GOT3 (cell line): ENCODE data around the gene PRKAR1B.

Experiments
- DNase-seq: peaks from one replicate; lab custom pipeline; 2025; ENCODE audit warnings: mixed read lengths; lab: John Stamatoyannopoulos, UW

Gene PRKAR1B

DNA sequence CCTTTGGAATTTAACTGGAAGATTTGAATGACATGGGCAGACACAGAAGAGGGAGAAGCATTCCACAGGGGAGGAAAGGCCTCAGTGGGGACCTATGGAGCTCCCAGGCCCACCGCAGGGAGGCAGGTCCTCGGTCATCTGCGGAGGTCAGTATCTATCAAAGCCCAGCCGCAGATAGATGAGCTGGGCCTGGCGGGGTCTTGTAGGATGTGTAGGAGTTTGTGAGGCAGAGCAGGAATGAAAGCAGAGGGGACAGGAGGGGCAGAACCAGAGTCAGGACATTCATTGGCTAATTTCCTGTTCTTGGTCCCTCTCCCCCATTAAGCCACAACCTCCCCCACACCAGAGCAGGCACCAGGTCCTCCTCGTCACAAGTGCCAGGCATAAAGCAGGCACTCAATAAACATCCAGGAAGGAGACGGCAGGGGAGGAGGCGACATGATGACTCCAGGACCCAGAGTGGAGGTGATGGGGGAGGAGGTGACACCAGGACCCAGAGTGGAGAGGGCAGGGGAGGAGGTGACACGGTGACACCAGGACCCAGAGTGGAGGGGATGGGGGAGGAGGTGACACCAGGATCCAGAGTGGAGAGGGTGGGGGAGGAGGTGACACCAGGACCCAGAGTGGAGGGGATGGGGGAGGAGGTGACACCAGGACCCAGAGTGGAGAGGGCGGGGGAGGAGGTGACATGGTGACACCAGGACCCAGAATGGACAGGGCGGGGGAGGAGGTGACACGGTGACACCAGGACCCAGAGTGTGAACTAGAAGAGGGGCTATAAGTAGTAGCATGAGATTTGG is 123.7 kb downstream of the PRKAR1B start:
- no peak for DNase-seq

DNA sequence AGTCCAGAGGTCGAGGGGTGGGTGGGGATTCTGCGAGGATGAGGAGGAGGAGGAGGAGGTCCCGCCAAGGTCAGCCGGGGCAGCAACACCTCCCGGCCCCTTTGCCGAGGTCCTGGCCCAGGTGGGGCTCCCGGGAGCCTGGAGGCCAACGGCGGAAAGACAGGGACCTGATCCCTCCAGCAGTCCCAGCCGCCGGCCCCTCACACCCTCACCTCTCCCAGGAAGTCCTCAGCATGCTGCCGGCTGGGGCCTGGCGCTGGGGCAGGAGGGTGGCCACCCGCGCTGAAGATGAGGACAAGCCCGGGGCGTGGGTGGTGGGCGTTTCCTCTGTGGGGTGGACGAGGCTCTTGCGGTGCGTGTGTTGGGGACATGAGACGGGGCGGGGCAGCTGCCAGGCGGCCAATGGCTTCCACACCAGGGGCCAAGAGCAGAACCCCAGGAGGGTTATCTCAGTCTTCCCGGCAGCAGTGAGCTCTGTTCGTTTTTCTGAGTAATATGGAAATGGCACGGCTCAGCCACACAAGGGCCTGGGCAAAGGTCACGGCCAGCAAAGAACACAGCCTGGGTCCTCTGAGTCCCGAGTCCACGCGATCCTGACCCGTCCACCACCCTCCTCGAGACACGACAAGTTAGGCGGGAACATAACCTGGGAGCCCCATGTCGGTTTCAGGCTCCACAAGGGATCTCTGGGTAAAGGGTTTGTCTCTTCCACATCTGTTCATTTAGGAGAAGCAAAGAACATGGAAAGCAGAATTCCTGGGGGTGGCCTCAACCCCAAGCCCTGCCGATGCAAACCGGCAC is 124.5 kb downstream of the PRKAR1B start:
- DNase-seq = no peak

DNA sequence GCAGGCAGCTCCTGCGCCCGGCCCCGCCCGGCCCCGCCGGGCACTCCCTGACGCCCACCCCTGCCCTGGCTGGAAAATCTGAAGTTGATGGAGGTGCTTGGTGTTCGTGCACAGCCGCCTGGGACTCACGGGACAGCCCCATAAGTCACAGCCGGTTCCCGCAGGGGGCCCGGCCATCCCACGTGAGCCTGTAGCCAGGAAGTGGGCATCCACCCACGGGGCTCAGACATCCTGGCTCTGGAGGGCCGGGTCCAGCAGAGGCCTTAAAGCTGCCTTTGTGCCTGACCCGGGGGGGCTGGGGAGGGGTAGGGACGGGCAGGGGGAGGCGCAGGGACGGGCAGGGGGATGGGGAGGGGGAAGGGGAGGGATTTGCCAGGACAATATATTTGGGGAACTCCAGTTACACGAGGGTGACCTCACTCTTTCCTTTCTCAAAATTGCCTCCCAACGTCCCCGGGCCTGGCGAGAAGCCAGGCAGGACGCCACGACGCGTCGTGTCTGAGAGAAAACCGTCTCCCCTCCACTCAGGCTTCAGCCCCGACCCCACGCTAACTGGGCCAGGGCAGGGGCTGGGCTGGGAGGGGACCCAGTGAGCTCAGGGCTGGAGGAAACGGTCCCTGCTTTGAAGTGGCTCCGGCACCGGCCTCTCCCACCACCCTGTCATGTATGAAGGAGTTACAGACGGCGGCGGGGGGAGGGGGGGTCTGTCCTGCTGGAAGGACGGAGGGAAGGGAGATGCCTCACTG is 125.3 kb downstream of the PRKAR1B start:
- DNase-seq = no peak

- DNase-seq = no peak
These were observed 126.0 kb downstream of the PRKAR1B start for GRCh38 chr7:601036-601594.

DNA sequence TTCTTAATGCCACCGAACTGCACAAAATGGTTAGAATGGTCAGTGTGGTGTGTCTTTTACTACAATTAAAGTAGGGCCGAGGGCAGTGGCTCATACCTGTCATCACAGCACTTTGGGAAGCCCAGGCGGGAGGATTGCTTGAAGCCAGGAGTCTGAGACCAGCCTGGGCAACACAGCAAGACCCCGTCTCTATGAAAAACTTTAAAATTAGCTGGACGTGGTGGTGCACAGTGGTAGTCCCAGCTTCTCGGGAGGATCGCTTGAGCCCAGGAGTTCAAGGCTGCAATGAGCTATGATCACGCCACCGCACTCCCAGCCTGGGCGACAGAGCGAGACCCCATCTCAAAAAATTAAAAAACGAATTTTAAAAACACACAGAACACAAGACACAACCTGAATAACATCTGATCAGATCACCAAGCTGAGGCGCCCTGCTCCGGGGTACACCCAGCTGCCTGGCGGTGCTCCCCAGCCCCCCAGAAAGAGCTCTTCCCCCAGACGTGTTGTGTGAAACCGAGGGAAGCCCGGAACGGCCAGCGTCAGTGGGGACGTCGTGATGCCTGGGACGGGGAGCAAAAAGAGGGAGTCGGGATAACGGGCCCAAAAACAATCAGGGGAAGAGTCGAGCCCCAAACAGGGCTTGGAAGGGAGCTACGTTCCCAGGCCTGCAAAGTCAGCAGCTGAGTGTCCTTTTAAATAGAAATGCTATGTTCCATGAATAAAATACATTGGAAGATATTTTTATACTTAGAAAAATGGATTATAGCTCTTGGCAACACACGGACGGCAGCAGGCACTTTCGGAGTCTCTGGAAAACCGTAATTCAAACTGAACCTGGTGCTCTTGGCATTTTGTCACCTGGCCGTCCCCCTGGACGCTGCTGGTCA is 126.7 kb downstream of the PRKAR1B start:
- DNase-seq = no peak

DNA sequence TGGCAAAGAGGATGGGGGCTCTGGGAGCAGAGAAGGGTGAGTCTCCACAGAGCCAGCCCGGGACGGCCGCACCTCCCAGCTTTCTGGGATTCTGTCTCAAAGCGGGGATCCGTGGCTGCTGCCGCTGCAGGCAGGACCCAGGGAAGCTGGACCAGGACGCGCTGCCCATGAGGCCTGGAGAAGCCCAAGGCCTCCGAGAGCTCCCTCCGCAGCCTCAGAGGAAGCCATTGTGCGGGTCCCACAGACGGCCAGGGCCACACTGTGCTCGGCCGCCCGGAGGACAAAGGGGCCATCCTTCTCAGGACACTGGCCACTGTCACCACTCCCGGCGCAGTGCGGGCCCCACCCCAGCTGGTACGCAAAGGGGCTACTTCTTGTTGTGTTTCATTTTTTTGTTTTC is 128.2 kb downstream of the PRKAR1B start:
- DNase-seq = no peak

DNA sequence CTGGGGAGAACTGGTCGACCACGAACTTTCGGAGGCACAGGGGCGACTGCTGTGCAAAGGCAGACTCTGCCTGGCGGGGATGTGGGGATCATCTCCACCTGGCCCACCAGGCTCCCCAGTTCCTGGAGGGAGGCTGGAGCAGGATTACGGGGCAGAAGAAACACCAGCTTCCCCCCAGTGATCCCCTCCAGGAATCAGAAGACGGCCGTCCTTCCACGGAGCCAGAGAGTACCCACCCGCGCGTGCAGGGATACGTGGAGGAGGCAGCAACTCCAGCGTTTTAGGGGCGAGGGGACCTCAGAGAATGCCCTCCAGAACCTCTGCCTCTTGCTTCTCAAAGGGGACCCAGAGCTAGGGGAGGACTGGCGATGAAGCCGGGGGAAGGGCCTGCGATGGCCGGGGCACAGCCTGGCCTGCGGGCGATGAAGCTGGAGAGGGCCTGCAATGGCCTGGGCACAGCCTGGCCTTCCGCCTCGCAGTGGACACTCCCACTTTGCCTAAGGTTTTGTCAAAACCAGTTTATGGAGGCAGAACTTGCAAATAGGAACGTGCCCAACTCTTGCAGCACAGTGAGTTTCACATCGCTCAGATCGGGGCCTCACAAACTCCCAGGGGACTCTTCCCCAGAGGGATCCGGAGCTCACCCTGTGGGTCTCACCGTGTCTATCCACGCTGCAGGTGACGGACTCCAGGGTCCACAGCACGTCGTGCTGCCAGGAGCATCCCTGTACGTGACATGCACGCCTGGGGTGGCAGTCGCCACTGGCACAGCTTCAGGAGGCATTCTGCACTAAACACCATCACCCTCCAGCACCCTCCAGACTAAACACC is 129.5 kb downstream of the PRKAR1B start:
- DNase-seq = no peak

GRCh38 chr7:596819-597182 is 130.3 kb downstream of the PRKAR1B start:
- no peak for DNase-seq

GRCh38 chr7:596071-596818 is 130.8 kb downstream of the PRKAR1B start:
- DNase-seq = no peak

- no peak for DNase-seq
These were observed 131.5 kb downstream of the PRKAR1B start for GRCh38 chr7:595621-596010.

DNA sequence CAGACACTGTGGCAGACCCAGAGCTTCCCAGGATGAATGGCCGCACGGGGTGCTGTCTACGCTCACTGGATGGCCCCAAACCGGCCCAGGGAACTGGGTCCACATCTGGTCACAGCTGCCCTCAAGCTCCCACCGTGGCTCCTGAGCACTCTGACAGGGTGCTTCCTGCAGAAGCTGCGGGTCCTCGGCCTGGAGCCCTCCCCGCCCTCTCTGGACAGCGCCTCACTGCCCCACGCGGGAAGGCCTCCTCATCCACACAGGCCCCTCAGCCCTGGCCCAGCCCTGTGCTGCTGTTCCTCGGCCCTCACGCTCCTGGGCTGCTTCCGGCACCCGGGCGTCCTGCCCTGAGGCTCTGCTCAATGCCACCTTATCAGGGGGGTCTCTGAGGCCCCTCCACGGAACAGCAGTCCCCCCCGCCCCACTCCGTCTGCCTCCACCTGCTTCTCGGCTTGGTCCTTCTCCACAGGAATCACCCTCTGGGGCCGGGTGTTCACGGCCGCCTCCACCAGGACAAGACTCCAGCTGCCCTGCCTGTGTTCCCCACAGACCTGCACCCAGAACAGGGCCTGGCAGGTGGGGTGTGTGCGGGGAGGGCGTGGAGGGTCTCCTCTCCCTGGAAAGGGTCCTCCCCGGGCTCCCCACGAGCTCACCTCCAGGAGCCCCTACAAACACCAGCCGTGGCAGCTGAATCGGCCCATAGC is 132.0 kb downstream of the PRKAR1B start:
- no peak for DNase-seq

DNA sequence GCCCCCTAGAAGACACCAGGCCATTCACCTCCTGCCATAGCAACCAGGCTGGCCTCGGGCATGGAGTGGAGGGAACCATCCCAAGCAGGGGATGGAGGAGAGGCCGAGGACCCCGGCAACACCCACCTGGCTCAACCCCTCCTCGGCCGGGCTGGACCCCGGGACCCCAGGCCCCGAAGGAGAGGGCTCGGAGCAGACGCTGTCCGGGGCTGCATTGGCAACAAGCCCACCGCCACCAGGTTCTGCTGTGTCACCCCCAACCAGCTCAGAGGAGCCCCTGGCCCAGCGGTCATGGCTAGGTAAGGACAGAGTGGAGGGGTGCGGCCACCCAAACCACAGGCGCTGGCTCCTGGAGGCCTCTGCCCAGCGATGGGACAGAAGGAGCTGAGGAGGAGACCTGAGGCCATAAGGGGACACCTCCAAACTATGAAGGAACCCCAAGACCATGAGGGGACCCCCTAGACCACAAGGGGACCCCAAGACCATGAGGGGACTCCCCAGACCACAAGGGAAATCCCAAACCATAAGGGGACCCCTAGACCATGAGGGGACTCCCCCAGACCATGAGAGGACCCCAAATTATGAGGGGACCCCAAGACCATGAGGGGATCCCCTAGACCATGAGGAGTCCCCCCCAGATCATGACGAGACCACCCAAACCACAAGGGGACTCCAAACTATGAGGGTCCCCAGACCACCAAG is 132.7 kb downstream of the PRKAR1B start:
- DNase-seq = no peak

- no peak for DNase-seq
These were observed 133.6 kb downstream of the PRKAR1B start for GRCh38 chr7:593324-594115.

GRCh38 chr7:591856-592628 is 135.0 kb downstream of the PRKAR1B start:
- no peak for DNase-seq

GRCh38 chr7:590731-591551 is 136.1 kb downstream of the PRKAR1B start:
- DNase-seq = no peak
